ENCODE measurements around the gene CCDC187.
"Not testable (repeated sequence)": the region's sequence is repeated elsewhere in the genome, so short reads cannot be mapped to it uniquely, and the experiment has no call there.

The CCDC187 gene

GRCh38 chr9:136303825-136304416 lies at the start of gene CCDC187:
Gene CCDC187 (minus strand): TSS chr9:136304094. CDS start chr9:136303830, 264 bp downstream.
- no peak for DNase-seq

- no peak for DNase-seq
Measured at GRCh38 chr9:136353088-136353487, 49.2 kb upstream of the CCDC187 start.

GRCh38 chr9:136352682-136353081 lies 48.8 kb upstream of the CCDC187 start:
- DNase-seq, result no peak

GRCh38 chr9:136351868-136352267 lies 48.0 kb upstream of the CCDC187 start:
- DNase-seq, result not testable (repeated sequence)

- no peak for DNase-seq
Measured at GRCh38 chr9:136351252-136351800, 47.4 kb upstream of the CCDC187 start.

- DNase-seq, result no peak
Measured at GRCh38 chr9:136349546-136349945, 45.7 kb upstream of the CCDC187 start.

GRCh38 chr9:136348691-136349090 lies 44.8 kb upstream of the CCDC187 start:
- no peak for DNase-seq

GRCh38 chr9:136347472-136348256 lies 43.8 kb upstream of the CCDC187 start:
- DNase-seq, result no peak

GRCh38 chr9:136346927-136347465 lies 43.1 kb upstream of the CCDC187 start:
- DNase-seq, result no peak

- DNase-seq, result no peak
Measured at GRCh38 chr9:136346157-136346481, 42.2 kb upstream of the CCDC187 start.

GRCh38 chr9:136345281-136346156 lies 41.6 kb upstream of the CCDC187 start:
- peak; percentile 70 for DNase-seq

GRCh38 chr9:136344544-136345280 lies 40.8 kb upstream of the CCDC187 start:
- no peak for DNase-seq

- DNase-seq, result no peak
Measured at GRCh38 chr9:136343884-136344269, 40.0 kb upstream of the CCDC187 start.

- no peak for DNase-seq
Measured at GRCh38 chr9:136343121-136343883, 39.4 kb upstream of the CCDC187 start.

GRCh38 chr9:136342181-136343120 lies 38.6 kb upstream of the CCDC187 start:
- peak; percentile 47 for DNase-seq

GRCh38 chr9:136341769-136342168 lies 37.9 kb upstream of the CCDC187 start:
- DNase-seq, result no peak

- DNase-seq, result no peak
Measured at GRCh38 chr9:136341042-136341655, 37.3 kb upstream of the CCDC187 start.

GRCh38 chr9:136340356-136341041 lies 36.6 kb upstream of the CCDC187 start:
- DNase-seq, result no peak

- DNase-seq, result no peak
Measured at GRCh38 chr9:136339958-136340310, 36.0 kb upstream of the CCDC187 start.
